SIG-M5 (cell line): ENCODE data around the gene SLC36A2.
"Not testable (repeated sequence)": the region's sequence is repeated elsewhere in the genome, so short reads cannot be mapped to it uniquely, and the experiment has no call there.

ENCODE experiments used
- DNase-seq: peaks from one replicate; lab custom pipeline; 2025; lab: John Stamatoyannopoulos, UW

SLC36A2 gene

GRCh38 chr5:151326266-151326665 lies 21.1 kb downstream of the SLC36A2 start:
- DNase-seq = no peak

DNA sequence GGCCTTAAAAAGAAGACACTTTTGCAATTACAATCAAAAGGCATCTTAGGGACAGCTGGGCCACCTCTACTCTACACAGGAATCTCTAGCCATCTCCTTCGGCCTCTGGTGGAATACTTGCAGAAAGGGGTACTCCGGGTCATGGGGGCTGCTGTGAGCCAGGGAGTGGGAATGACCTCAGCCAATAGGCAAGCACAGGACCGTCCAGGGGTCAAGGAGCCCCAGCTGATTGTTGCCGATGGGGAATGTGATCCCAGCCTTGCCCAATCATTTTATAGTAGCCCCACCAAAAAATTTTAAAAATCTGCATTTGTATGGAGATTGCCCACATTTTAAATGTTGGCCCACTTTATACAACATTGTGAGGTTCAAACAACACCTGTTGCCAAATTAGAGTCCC lies 26.9 kb downstream of the SLC36A2 start:
- DNase-seq = no peak

DNA sequence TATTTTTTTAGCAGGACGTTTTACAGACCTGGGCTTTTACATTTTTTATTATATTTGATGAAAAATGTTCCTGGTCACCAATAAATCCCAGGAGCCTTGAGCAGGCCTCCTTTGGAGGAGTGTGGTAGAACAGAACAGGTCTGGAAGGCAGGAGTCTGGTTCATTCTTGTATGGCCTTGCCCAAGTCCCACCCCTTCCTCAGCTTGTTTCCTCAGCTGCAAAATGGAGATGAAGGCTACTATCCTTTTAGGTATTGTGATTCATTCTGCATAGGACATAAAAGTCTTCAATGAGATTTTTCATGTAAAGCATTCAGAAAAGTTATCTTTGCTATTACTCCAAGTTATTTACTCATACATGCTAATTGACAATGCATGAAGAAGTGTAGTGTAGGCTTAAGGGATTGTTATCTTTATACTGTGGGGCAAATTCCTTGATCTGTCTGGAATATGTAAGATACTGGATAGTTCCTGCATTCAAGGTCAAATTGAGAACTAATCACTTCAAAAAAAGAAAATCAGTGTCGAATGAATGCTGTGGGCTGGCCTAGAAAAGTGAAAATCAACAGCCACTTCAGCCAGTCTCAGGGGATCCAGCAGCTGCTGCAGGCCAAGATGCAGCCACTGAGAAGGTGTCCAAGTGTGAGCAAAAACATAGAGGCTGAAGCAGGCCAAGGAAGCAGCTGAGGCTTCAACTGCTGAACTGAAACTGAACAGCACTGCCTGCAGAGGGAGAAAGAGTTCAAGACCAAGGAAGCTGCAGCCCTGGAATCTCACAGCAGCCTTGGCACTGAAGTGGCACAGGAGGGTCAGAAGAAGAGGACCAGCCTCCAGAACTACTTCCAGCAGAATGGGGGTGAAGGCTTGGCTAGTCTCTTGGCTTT lies 28.3 kb downstream of the SLC36A2 start:
- no peak for DNase-seq

DNA sequence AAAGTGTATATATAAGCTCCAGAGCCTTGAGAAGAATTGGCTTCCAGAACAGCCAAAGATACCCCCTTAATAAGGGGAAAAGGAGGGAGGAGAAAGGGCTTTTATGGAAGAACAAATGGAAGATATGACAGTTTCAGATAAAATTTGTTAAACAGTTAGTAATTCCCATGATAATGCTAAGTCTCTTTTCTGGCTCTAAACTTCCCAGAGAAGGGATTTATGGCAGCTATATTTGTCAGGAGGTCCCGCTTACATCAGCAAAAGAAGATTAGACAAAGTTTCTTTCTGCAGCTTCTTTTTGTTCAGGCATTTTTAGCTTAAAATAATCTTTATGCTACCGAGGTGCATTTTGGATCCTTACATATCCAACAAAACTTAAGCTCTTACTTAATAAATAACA lies 29.5 kb downstream of the SLC36A2 start:
- no peak for DNase-seq

DNA sequence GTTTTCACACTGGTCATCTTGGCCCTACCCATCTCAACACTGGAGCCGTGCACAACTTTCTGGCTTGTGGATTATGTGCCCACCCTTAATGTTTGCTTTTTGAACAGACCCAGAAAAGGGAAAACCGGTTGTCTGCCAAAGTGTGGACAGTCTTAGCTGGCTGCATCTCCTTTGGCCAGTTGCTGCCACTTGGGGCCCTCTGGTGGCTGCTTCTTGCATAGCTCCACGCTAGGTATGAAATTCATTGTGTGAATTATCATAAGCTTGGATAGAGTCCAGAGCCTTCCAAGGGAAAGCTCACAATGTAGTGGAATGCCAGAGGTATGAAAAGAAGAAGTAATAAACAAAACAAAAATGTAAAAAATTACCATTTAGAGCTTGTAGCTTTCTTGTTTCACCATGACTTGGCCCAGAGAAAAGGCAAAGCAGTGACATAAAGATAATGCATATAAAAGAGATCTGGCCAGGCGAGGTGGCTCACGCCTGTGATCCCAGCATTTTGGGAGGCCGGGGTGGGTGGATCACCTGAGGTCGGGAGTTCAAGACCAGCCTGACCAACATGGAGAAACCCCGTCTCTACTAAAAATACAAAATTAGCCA lies 31.3 kb downstream of the SLC36A2 start:
- DNase-seq = no peak

GRCh38 chr5:151313357-151313756 lies 34.0 kb downstream of the SLC36A2 start:
- DNase-seq = no peak

- no peak for DNase-seq
Measured at GRCh38 chr5:151312756-151313324, 34.5 kb downstream of the SLC36A2 start.

DNA sequence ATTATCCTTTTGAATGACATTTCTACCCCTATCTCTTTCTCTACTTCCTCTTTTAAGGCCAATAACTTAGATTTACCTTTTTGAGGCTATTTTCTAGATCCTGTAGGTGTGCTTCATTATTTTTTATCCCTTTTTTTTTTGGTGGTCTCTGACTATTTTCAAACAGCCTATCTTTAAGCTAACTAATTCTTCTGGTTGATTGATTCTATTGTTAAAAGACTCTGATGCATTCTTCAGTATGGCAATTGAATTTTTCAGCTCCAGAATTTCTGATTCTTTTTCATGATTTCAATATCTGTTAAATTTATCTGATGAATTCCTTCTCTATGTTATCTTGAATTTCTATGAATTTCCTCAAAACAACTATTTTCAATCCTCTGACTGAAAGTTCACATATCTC lies 36.4 kb downstream of the SLC36A2 start:
- DNase-seq = no peak

DNA sequence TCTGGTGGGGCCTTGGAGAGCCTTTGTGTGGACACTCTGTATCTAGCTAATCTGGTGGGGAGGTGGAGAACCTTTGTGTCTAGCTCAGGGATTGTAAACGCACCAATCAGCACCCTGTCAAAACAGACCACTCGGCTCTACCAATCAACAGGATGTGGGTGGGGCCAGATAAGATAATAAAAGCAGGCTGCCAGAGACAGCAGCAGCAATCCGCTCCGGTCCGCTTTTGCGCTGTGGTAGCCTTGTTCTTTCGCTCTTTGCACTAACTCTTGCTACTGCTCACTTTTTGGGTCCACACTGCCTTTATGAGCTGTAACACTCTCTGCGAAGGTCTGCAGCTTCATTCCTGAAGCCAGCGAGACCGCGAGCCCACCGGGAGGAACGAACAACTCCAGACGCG lies 37.5 kb downstream of the SLC36A2 start:
- DNase-seq = not testable (repeated sequence)

DNA sequence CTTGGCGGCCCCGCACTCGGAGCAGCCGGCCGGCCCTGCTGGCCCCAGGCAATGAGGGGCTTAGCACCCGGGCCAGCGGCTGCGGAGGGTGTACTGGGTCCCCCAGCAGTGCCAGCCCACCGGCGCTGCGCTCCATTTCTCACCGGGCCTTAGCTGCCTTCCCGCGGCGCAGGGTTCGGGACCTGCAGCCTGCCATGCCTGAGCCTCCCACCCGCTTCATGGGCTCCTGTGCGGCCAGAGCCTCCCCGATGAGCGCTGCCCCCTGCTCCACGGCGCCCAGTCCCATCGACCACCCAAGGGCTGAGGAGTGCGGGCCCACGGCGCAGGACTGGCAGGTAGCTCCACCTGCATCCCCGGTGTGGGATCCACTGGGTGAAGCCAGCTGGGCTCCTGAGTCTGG lies 38.1 kb downstream of the SLC36A2 start:
- not testable (repeated sequence) for DNase-seq

DNA sequence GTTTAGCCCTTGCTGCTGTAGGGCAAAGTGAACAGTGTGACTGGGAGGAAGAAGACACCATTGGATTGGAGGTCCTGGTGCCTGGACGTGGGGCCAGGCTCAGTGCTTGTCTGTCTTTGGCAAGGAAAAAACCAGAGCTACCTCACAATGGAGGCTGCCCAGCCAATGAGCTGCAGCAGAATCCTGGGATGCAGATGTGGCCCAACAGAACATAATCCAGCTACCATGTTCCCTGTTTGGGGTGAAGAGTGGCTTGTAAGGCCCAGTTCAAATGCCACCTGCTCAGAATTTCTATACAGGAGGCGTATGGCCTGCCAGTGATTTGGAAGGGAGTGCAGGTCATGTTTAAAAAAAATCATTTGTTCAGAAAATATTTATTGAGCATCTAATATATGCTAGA lies 43.7 kb downstream of the SLC36A2 start, which contains the start of gene SLC36A3:
Gene SLC36A3 (minus strand): TSS at position 101 of the 400 bp plus-strand sequence. CDS start 412 bp downstream, outside the sequence.
- DNase-seq = no peak

- DNase-seq = no peak
Measured at GRCh38 chr5:151298063-151298855, 49.1 kb downstream of the SLC36A2 start.

- DNase-seq = no peak
Measured at GRCh38 chr5:151296974-151297373, 50.4 kb downstream of the SLC36A2 start.

DNA sequence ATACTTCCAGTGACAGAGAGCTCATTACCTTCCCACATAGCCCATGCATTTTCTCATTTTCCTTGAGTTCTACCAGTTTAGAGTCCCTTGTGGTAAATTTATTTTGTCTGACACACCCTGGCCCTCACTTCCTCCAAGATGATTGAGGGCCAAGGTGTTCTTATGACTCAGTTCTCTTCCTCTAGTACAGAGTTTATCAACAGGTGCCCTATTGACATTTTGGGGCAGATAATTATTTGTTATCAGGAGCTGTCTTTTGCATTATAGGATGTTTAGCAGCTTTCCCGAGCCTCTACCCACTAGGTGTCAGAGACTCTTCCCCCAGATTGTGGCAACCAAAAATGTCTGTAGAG lies 50.9 kb downstream of the SLC36A2 start:
- DNase-seq = no peak

DNA sequence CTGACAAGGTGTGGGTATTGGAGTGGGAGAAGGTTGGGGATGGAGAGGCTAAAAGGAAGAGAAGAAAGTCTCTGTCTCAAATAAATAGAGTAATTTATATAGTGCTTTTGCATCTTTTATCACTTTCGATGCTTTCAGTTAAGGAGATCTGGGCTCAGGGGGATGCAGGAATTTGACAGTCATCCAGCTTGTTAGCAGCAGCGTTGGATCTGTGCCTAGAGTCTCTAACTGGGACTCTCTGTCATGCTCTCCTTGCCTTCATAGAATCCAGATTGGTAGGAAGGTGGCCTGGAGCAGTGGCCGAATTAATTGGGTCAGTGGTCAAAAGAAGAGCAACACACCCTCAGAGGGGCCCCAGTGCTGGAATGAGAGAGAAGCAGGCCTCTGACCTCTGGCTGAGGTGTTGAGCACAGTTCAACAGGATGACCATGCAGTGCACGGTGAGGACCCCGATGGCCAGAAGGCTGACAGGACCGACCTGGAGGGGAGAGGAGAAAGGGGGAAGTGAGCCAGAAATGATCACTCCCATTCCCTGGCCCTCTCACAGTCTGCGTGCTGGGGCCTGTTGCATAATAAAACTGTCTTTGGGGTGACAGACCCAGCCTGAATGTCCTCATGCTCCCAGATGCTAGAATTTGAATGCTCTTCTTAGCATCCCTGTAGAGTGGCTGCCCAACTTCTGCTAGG lies 51.4 kb downstream of the SLC36A2 start:
- no peak for DNase-seq

GRCh38 chr5:151295138-151295537 lies 52.2 kb downstream of the SLC36A2 start:
- no peak for DNase-seq

DNA sequence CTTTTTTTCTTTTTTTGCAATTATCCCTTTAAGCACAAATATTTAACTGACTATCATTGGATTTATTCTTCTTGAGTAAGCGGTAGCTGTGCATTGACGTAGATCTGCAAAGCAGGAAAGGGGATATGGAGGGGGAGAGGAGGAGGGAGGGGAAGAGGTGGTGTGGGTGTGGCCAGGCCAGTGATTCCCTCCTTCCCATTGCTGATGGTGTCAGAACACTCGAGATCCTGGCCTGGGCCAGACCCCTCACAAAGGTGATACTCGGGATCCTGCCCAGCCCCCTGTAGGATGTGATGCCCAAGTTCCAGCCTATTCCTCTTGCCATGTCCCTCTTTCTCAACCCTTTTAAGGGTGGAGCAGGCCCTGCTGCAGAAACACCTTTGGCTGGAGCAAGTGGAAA lies 53.7 kb downstream of the SLC36A2 start:
- DNase-seq = no peak

DNA sequence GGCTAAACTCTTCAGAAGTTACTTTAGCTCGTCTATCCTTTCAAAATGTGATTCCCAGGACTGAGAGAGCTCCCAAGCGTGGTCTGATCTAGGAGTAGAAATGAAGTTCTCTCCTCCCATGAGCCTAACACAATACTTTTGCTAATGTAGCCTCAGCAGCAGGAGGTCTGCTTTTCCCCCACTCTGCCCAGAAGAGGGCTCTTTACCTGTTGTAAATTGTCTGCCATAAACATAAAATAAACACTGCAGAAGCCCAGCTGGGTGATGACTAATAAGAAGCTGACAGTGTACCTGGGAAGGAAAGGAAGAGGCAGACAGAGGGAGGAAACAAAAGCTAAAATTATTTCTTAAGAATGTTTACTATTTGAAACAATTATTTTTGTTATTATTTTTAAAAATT lies 59.2 kb downstream of the SLC36A2 start:
- no peak for DNase-seq

GRCh38 chr5:151286246-151286645 lies 61.1 kb downstream of the SLC36A2 start:
- no peak for DNase-seq

DNA sequence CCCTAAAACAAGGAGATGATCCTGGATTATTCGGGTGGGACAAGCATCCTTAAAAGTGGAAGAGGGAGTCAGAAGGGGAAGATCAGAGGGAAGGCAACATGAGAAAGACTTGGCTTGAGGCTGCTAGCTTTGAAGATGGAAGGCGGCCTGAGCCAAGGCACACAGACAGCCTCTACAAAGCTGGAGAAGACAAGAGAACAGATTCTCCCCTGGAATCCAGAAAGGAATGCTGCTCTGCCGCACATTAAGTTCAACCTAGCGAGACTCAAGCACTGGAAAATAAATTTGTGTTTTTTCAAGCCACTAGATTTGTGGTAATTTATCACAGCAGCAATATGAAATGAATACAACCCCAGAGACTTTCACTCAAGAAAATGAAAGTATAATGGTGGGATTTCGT lies 61.7 kb downstream of the SLC36A2 start:
- no peak for DNase-seq

DNA sequence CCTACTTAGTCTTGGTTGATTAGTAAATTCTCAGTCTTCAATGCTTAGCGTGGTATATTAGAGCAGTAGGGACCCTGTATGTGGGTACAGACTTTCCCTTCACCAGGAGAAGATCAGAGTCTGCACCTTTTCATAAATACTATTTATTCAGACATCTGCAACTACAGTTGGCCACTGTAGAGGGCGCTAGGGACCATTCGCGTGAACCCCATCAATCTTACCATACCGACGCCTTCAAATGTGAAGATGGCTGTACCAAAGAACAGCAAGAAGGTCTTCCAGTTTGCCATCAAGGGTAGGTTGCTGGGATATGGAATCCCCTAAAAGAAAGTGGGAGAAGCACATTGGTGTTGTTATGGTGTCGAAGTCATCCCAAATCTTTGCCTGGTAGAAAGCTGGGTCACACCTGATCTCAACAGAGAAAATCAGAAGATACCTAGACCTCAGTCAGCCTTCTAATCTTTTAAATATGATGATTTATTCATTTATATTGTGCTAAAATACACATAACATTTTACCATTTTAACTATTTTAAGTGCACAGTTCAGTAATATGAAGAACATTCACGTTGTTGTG lies 62.9 kb downstream of the SLC36A2 start:
- no peak for DNase-seq
